Thyroid gland (tissue), 4 donors: Measurements from ENCODE around the gene CCND1.

Experiments used
- CTCF ChIP-seq, 6 experiments: fragments of 200-600 bp in 3 of 6; fragments of 450-650 bp in 3 of 6; sonication (generic) in 3 of 6; IDR thresholded peaks; one replicate each; pipeline ENCODE4 v1.5.1; 2016 to 2019; ENCODE audit warnings: antibody characterized with exemption in 6 of 6, mild to moderate bottlenecking in 2 of 6, inconsistent platforms in 1 of 6, moderate library complexity in 1 of 6
- POLR2A ChIP-seq, 2 donors: fragments of 450-650 bp; IDR thresholded peaks; one replicate each; pipeline ENCODE4 v1.6.1; 2017; ENCODE audit warnings: antibody characterized with exemption in 2 of 2, mild to moderate bottlenecking in 2 of 2, moderate library complexity in 1 of 2

GRCh38 chr11:69615545-69616278 lies 25.2 kb upstream of the CCND1 start:
- TF ChIP-seq CTCF (IDR thresholded peaks at IDR 0.05) (no peak), POLR2A (IDR thresholded peaks at IDR 0.05) (no peak)
